GM12875 (cell line): ENCODE measurements around the gene VSTM4.

Source experiments
- H3K4me3 ChIP-seq: one replicate; pipeline ENCODE4 v1.5.1; 2011; ENCODE audit warnings: low read depth, low read length, control low read depth
- TF ChIP-seq, protein P1 (sequence below): IDR thresholded peaks from 2 replicates; pipeline ENCODE4 v1.5.1; 2011; ENCODE audit warnings: low read depth, mild to moderate bottlenecking, control low read depth, inconsistent platforms, low read length, moderate library complexity, borderline replicate concordance; ENCODE audit not compliant: insufficient read depth

The VSTM4 gene

DNA sequence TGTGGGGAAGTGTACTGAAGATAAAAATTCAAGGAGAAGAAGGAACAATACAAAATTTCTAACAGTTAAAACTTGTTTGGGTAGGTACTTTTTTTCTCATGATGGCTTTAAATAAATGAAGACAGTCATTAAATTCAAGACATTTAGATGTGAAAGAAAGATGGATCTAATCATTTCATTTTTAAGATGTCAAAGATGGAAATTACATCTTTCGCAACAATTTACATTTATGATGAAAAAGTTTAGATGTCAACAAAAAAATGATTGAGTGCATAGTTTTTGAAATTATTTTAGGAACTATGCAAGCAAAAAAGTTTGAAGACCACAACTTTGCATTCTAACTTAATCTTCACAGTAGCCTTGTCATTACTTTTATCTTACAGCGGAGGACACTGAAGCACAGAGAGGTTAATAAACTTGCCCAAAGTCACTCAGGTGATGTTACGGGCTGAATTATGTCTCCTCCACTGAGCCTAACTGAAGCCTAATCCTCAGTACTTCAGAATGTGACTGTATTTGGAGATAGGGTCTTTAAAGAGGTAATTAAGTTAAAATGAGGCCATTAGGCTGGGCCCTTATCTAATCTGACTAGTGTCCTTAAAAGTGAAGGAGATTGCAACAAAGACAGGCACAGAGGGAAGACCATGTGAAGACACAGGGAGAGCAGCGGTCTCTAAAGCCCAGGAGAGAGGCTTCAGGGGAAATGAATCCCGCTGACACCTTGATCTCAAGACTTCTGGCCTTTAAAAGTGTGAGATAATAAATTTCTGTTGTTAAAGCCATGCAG lies 48.2 kb downstream of the VSTM4 start:
- H3K4me3 ChIP-seq = no peak overlapping the region
- TF ChIP-seq, protein P1, sequence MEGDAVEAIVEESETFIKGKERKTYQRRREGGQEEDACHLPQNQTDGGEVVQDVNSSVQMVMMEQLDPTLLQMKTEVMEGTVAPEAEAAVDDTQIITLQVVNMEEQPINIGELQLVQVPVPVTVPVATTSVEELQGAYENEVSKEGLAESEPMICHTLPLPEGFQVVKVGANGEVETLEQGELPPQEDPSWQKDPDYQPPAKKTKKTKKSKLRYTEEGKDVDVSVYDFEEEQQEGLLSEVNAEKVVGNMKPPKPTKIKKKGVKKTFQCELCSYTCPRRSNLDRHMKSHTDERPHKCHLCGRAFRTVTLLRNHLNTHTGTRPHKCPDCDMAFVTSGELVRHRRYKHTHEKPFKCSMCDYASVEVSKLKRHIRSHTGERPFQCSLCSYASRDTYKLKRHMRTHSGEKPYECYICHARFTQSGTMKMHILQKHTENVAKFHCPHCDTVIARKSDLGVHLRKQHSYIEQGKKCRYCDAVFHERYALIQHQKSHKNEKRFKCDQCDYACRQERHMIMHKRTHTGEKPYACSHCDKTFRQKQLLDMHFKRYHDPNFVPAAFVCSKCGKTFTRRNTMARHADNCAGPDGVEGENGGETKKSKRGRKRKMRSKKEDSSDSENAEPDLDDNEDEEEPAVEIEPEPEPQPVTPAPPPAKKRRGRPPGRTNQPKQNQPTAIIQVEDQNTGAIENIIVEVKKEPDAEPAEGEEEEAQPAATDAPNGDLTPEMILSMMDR = no peak

DNA sequence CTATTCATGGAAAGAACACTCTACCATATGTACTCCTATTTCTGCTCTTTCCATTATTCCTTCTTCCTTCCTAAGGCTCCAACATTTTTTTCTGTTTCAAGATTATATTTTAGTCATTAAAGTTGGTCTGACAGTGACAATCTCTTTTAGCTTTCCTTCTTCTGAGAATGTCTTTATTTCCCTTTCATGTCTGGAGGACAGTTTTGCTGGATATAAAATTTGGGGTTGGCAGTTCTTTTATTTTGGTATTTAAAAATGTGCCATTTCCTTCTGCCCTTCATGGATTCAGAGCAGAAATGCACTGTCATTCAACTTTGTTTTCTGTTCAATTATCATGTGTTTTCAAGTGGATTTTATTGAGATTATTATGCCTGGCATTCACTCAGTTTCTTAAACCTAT lies 53.1 kb downstream of the VSTM4 start:
- TF ChIP-seq, protein P1 = no peak
- no peak overlapping the region for H3K4me3 ChIP-seq

DNA sequence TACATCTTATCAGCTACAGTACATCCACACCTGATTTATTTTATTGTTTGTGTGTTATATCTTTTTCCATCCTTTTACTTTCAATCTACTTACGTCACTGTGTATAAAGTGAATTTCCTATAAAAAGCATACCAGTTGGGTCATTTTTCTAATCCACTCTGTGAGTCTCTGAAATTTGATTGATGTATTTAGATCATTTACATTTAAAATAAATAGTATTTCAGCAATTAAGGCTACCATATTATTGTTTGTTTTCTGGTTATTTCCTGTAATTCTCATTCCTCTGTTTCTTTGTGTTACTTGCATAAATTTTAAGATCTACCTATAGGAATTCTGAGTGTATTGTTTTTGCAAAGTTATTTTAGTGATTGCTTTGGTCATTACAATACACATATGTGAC lies 53.7 kb downstream of the VSTM4 start:
- no peak overlapping the region for H3K4me3 ChIP-seq
- TF ChIP-seq, protein P1 = no peak

DNA sequence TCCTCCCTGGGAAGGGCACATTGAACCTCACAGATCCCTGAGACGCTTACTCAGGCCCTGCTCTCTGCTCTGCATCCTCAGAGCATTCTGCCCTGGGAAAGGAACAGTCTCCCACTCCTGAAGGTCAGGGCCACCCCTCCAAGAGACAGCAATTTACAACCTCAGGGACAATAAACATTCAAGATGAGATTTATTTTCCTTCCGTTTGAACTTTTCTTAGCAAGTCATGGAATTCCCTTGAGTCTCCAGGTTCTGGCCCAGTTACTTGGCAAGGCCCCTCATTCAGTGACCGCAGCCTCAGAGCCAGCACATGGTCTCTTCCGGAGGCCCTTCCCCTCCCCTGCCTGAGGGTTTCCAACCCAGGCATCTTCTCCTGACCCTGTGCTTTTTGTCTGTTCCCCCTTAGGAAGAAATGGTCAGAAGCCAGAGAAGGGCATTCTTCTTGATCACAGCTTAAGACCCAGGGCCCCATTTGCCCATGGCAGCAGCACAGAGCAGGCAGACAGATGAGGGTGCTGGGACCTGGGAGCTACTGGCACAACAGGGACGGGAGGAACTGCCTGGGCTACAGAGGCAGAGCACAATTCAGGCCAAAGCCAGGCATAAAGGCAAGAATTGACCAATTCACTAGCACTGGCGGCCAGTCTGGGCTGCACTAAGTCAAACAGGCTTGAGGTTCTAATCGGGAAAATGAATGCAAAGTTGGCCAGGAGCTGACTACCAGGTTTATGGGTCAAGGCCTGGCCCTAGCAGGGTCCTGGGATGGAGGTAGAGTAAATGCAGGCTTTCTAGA lies 56.7 kb downstream of the VSTM4 start:
- TF ChIP-seq, protein P1 = no peak

DNA sequence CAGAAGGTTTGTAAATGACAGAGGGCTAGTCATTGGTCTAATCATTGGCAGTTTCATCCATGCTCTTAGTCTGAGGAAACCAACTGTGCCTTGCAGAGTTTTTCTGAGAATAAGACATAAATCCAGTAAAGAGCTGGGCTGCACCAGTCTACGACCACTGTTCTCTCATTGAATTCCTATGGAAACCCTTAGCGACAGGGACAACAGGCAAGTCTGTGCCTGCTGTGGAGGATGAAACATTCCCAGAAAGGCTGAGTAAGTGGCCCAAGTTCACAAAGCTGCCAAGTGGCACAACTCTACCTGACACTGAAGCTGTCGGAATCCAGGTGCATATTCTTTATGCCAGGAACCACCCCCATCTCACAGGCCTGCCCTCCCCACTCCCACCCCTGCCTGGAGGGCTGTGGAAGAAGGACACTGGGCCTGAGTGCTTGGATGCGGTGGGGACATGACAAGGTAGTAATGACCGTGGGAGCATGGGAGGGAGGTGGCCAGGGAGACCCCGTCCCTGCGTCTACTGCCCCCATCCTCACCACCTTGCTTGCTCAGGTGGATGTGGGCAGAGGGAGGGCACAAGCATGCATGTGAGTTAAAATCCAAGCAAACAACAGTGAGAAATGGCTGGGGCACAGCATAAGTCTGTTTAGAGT lies 58.0 kb downstream of the VSTM4 start:
- TF ChIP-seq, protein P1 = no peak
- H3K4me3 ChIP-seq = no peak overlapping the region

More for the DNA sequence above, 56.7 kb downstream of the VSTM4 start:
- H3K4me3 ChIP-seq = no peak overlapping the region

DNA sequence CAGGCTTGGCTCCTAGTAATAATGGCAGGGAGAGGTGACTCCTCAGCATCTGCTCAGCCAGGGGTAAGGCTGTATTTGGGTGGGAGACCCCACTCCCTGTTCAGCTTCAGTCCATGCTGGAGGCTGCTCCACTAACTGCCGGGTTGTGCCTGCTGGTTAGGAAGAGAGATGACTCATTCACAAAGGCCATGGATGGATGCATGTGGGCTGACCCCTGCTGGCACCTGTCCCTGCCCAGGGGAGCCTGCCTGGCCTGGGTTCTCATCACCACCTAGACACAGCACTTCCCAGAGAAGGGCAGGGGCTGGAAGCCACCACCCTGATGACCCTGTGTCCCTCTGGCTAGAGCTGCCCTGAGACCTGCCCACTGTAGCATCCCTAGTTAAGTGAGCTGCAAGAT lies 59.0 kb downstream of the VSTM4 start:
- no peak overlapping the region for H3K4me3 ChIP-seq
- TF ChIP-seq, protein P1 = no peak
